Smooth muscle cell of the brain vasculature (primary cell): Measurements from ENCODE around the gene COX7A1.

ENCODE experiments used
- DNase-seq: peaks from one replicate; pipeline ENCODE4 v3.0.0-alpha.2; 2012; ENCODE audit warnings: low read depth, low spot score

Gene COX7A1

GRCh38 chr19:36112678-36113077 lies 39.6 kb downstream of the COX7A1 start:
- DNase-seq = no peak

- no peak for DNase-seq
Observed at GRCh38 chr19:36111200-36111539, 41.1 kb downstream of the COX7A1 start.

DNA sequence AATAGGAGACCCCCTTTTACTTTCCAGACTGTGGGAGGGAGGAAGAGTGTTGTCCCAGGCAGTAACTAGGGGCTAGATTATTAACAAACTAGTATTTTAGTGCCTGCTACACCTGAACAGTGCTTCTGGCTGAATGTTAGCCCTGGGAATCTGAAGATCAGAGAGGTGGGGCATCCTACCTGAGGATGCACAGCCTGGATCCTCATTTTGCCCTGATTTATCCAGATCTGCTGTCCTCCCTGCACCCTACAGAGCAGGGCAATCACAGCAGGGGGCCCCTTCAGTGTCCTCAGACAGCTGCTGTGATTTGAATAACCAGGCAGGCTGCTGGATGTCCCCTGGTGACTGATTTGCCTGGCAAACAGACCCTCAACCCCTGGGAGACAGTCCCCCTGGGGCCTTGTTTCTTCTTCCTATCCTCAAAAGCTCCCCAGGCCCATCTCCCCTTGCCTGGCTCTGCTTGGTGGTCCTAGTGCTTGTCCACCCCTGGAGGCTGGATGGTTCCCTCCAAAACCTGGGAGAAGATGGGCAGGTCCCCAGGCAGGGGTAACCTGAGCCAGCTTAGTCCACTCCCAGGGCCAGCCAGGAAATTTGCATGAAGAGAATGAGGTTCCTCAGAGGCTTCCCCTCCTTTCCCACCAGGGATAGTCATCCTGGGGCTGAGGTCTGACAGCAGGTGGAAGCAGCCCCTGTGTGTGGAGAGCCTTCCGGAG lies 41.6 kb downstream of the COX7A1 start, which contains the start of gene OVOL3:
Gene OVOL3 (plus strand): TSS at position 657 of the 713 bp plus-strand sequence. CDS start 60 bp downstream, outside the sequence.
- DNase-seq = no peak

GRCh38 chr19:36108684-36109083 lies 43.6 kb downstream of the COX7A1 start:
- no peak for DNase-seq

DNA sequence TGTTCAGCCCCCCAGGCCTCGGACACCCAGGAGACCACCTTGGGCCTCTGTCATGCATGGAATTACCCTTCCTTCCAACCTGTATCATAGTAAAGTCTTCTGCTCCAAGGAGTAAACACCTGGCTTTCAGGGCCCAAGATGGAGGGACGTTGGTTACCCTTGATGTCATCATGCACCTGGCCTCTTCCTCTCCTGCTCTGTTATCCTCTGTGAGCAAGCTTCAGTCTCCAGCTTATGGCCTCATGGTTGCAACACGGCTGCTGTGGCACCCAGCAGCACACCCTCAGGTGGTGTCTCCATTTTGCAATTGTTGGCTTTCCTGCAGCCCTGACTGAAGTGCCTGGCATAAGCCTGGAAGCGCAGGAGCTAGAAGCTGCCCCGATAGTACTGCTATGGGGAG lies 45.3 kb downstream of the COX7A1 start:
- DNase-seq = no peak

DNA sequence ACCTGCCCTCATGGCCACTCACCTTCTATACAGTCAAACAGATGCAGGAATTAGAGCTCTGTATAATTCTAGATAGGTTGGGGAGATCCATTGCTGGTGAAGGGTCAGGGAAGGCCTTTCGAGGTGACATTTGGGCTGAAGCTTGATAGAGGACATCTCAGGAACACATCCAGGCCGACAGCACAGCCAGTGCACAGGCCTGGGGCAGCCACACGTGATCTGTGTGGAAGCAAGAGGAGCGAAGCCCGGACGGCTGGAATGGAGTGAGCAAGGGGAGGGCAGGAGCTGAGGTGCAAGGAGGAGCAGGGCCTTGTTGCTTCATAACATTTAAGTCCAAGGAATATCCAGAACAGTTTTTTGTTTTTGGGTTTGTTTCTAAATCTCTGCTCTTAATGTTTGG lies 45.8 kb downstream of the COX7A1 start:
- no peak for DNase-seq

GRCh38 chr19:36103842-36104552 lies 48.2 kb downstream of the COX7A1 start:
- no peak for DNase-seq

DNA sequence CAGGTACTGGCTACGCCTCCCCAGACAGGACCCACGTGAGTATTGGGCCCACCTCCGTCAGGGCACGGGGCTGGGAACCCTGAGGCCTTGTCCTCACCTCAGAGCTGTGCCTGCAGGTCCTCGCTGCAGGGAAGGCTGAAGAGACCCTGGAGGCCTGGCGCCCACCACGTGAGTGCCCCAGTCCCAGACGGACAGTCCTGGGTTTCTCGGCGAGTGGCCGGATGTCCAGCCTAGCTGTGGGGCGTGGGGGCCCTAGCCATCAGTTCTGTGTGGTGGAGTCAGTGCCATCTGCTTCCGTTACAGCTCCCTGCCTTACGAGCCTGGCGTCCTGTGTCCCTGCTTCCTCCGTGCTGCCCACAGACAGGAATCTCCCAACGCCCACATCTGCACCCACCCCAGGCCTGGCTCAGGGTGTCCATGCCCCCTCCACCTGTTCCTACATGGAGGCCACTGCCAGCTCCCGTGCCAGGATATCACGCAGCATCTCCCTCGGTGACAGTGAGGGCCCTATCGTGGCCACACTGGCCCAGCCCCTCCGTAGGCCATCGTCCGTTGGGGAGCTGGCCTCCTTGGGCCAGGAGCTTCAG lies 49.1 kb downstream of the COX7A1 start:
- no peak for DNase-seq

DNA sequence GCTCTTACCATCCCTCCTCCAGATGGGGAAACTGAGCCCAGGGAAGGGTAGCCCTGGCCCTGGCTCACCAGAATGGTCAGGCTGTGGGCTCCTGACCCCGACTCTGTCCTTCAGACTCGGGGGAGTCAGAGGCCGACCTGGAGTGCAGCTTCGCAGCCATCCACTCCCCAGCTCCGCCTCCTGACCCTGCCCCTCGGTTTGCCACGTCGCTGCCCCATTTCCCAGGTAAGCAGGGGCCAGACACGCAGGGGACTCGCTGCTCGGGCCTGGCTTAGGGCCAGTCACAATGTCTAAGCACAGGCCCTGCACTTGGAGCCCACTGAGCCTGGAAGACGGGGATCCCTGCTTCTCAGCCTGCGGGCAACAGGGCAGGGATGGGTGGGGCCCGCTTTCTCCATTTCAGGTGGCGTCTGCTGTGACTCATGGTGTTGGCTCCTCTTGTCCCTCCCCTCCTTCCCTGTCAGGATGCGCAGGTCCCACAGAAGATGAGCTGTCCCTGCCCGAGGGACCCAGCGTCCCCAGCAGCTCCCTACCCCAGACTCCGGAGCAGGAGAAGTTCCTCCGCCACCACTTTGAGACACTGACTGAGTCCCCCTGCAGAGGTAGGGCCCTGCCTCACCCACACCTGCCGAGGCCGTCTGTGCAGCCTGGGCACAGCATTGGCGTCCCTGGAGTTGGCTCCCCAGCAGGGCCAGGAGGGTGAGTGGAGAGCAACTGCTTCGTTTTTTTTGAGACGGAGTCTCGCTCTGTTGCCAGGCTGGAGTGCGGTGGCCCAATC lies 50.5 kb downstream of the COX7A1 start:
- no peak for DNase-seq
